GM21367 (cell line): ENCODE data around the gene S100A6.
"Not testable (repeated sequence)": the region's sequence is repeated elsewhere in the genome, so short reads cannot be mapped to it uniquely, and the experiment has no call there.

Experiments
- ATAC-seq: cut with Tn5 transposase; IDR thresholded peaks from one replicate; pipeline ENCODE4 v1.9.1; 2021; ENCODE audit not compliant: unreplicated experiment

S100A6 gene

GRCh38 chr1:153563991-153564390, 28.2 kb upstream of the S100A6 start:
- ATAC-seq, result no peak

DNA sequence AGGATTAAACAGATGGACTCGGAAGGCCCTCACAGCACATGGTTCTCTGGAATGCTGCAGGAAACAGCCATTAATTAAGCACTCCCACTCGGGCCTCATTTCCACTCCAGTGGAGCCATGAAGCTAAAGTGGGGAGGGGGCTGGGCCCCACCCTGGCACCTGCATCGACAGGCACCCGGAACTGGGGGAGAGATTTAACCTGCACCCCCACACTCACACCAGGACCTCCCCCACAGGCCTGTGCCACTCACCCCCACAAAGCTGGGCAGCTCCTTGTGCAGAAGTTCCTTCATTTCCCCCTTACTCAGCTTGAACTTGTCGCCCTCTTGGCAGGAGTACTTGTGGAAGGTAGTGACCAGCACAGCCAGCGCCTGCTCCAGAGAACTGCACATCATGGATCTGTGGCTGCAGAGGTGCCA, 27.7 kb upstream of the S100A6 start:
- no peak for ATAC-seq

- ATAC-seq, result not testable (repeated sequence)
Measured at GRCh38 chr1:153562021-153562420, 26.2 kb upstream of the S100A6 start.

- no peak for ATAC-seq
Measured at GRCh38 chr1:153561466-153561985, 25.7 kb upstream of the S100A6 start.

GRCh38 chr1:153560771-153561465, 25.1 kb upstream of the S100A6 start:
- ATAC-seq, result no peak

DNA sequence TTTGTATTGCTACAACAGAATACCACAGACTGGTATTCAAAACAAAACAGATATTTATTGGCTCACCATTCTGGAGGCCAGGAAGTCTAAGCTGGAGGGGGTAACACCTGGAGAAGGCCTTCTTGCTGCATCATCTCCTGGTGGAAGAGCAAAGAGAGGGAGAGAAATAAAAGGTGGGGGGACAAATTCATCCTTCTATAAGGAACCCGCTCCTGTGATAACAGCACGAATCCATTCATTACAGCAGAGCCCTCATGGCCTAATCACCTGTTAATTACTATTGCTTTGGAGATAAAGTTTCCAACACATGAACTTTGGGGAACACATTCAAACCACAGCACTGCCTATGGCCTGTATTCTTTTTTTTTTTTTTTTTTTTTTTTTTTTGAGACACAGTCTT, 24.4 kb upstream of the S100A6 start:
- ATAC-seq, result no peak

- no peak for ATAC-seq
Measured at GRCh38 chr1:153557877-153558276, 22.1 kb upstream of the S100A6 start.

GRCh38 chr1:153556348-153556747, 20.6 kb upstream of the S100A6 start:
- no peak for ATAC-seq

GRCh38 chr1:153553830-153554541, 18.2 kb upstream of the S100A6 start:
- ATAC-seq, result no peak

DNA sequence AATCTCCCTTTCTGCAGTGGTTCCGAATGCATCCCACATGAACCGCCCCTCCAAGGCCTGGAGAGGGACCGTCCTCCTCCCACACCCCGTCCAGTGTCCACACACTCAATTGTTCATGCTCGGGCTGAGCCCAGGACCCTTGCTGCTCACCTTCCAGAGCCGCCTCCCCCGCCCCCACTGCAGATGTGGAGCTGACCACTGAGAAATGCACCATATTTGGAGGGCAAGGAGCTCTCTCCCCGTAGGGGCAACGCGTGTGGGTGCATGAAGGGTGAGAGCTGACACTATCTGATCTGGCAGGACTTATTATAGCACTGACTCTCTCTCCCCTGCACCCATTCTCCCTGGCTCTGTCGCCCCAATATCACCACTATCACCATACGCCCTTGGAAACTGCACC, 17.3 kb upstream of the S100A6 start:
- no peak for ATAC-seq

DNA sequence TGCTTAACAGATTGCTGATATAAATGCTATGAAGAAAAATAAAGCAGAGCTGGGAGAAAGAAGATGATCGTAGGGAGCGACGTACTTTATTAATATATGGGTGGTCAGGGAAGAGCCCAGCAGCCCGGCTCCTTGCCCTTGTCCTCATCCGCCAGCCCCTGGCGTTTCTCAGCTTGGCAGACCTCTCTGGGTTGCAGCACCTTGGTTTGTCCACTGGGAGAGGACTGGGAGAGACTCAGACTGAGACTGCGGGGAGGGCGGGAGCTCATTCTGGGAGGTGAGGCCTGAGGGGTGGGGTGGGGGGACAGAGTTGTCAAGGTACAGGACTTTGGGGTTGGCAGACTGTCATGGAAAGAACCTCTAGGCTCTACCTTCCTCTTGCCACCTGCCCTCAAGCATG, 16.5 kb upstream of the S100A6 start:
- ATAC-seq, result no peak

- no peak for ATAC-seq
Measured at GRCh38 chr1:153550827-153551500, 15.2 kb upstream of the S100A6 start.

DNA sequence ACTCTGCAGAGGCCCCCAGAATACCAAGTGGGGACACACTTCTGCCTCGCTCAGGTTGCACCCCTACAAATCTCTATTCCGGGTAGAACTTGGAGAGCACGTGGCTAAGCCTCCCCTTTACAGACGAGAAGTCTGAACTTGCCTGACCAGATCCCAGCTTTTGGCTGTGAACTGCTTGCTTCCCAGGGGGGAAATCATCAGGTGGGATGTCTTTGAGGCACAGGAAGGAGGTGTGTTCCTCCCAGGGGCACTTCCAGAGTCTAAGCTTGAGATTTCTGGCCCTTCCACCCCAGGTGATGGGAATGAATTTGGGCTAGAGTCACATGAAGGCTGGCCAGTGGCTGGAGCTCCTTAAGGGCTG, 14.6 kb upstream of the S100A6 start:
- no peak for ATAC-seq

DNA sequence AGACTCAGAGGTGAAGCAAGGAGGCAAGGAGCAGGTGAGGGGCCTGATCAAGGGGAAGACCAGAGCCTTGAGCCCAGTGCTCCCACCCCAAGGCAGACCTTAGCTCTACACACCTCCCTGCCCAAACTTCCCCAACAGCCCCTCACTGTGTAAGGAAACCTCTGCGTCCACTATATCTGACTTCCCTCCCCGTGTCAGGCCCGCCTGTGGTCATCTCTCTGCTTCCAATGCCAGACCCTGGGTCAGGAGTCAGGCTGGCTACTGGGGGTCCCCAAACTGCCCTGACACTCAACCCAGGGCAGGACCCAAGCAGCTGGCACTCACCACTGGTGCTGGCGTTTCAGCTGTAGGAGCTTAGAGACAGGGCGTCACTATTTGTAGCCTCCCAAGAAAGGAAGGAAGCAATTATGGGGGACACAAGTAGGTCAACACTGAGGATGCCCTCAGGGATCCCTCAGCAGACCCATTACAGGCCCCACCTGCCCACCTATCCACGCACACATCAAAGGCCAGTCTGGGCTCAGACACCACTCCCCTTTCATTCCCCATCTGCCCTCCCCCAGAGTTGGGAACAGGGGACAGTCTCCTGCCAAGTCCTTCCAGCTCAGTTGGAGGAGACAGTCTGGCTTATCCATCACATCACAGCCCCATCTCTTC, 14.1 kb upstream of the S100A6 start:
- no peak for ATAC-seq

DNA sequence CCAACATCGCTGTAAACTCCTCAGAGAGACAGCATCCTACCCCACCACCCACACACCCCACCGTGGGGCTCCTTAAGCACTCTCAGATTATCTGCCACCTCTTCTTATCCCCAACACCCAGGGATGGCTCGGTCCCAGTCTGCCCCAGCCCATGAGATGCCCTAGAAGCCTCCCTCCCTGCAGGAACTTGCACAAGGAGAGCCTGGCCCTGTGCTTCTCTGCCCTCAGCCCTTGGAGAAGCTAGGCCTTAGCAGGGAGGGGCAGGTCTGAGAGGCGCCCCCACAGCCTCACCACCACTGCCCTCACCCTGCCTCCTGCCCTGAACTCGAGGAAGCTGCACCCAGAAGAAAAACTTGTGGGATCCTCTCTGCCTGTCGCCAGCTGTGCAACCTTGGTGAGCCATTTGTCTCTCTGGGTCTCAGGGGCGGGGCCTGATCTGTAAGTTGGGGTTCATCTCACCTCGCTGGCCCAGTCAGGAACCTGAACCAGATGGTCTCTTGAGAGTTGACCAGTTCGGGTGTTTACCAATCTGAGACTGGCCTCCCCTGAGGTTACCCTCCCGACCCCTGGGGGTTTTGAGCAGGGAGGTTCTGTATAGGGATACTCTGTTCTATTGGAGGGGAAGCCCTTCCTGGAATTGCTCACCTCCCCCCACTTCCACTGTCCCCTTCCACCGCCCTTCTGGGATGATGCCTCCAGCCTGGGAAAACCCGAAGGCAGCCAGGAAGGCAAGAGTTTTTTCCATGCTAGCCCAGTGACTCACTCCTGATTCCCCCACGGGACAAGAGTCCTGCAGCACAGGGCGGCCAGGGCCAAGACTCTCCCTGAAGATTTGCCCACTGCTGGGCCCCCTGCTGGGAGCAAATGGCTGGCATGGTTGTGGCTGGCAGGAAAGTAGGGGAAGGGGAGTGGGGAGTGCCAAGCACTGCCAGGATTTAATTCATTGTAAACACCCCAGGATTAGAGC, 13.2 kb upstream of the S100A6 start, which contains the start of gene S100A3:
Gene S100A3, minus strand, starts transcription at position 537 of the 967 bp plus-strand sequence. CDS start 773 bp downstream, outside the sequence.
- no peak for ATAC-seq

- ATAC-seq, result no peak
Measured at GRCh38 chr1:153547560-153548551, 12.1 kb upstream of the S100A6 start.

DNA sequence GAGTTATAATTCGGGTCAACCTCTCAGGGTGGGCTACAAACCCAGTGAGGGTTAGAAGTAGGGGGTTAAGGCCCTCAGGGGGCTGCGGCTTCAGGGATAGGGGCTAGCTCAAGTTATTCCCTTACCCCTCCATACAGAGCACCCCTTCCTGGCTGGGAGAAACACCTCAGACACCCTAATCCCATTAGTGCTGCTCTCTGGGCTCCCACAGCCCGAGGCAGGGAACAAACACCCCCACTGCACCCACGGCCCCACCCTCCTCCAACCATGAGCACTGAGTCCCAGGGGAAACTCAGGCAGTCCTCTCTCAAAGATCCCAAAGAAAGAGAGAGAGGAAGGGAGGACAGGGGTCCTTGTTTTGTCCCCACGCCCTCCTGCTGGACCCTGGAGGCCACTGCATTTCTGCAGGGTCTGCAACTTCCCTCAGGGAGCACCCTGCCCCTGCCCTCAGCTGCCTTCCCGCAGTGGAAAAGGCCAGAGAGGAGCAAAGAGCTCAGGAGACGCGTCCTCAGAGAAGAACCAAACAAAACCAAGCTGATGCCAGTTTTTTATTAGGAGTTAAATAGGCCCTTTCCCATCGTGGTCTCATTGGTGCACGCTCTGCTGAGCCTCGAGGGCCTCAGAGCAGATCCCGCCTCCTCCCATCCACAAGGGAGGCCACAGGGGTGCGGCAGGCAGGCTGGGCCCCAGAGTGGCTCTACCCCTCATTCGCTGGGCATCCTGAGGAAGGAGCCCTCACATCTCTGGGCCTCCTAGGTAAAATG, 11.2 kb upstream of the S100A6 start:
- ATAC-seq, result no peak

GRCh38 chr1:153546371-153546770, 10.6 kb upstream of the S100A6 start:
- no peak for ATAC-seq
